ENCODE results near the gene NACC2. TPM values are rescaled to one million over a fixed set of nuclear protein-coding genes. Genes with fewer than 3 reads are reported as not detected.
"Not testable (repeated sequence)": the region's sequence is repeated elsewhere in the genome, so short reads cannot be mapped to it uniquely, and the experiment has no call there.

NACC2 gene
- total and polyA plus RNA-seq, 5 experiments from 2014 or later: 1.0 to 10.4 (median 1.3) TPM

DNA sequence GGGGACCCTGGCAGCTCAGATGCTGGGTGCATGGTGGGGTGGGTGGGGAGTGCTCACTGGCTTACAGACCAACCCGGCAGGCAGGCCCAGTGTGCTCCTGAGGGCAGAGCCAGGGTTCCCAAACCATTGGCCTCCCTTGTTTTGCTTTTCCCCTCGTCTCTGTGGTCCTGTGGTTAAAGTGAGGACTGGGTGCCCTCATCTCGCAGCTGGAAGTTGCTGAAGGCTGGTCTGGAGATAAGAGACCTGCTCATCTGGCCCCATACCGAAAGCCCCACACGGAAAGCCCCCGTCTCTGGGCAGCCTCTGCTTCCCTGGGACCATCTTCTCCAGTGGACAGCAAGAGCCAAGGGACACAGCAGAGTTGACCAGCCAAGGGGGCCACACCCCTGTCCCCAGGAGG is 9.8 kb upstream of the NACC2 start:
- Mint-ChIP-seq H3K9me3 (no peaks in the 10 kb centered on the region), H3K4me1 (peaks cover 19 to 49% (median 39%) of the 10 kb centered on the region in 4 donors), H3K4me3 (no peak overlapping the region), H3K27ac (peak overlapping the region in 5 of 10 donors; percentile 21 to 71 (median 46)), H3K27me3 (no peaks in the 10 kb centered on the region), H3K36me3 (no peaks in the 10 kb centered on the region)
- DNase-seq (no peak), ATAC-seq (no peak)
- POLR2A ChIA-PET: interaction anchor here (1.4 to 6.8 kb wide), 2 partner anchors 11 to 15 kb away, joined by 4 to 92 read pairs; partner anchors contain the start of gene TMEM250

DNA sequence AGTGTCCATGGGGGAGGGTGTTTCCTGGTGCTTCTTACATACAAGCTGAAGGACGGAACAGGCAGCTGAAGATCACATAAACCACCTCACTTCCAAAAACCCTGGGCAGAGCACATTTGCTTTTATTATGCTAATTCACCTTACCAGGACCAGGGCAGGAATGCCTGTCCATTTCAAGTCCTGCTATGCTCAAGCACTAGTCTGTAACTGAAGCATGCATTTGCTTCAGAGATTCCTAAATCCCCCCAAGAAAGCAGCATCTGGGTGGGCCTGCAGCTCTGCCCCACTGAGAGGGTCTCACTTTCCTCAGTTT is 9.4 kb upstream of the NACC2 start:
- peak overlapping the region in 2 of 10 donors; percentile 9 to 43 for H3K27ac Mint-ChIP-seq
- no peaks in the 10 kb centered on the region for H3K9me3 Mint-ChIP-seq
- H3K4me1 Mint-ChIP-seq: peaks cover 19 to 48% (median 37%) of the 10 kb centered on the region in 4 donors

DNA sequence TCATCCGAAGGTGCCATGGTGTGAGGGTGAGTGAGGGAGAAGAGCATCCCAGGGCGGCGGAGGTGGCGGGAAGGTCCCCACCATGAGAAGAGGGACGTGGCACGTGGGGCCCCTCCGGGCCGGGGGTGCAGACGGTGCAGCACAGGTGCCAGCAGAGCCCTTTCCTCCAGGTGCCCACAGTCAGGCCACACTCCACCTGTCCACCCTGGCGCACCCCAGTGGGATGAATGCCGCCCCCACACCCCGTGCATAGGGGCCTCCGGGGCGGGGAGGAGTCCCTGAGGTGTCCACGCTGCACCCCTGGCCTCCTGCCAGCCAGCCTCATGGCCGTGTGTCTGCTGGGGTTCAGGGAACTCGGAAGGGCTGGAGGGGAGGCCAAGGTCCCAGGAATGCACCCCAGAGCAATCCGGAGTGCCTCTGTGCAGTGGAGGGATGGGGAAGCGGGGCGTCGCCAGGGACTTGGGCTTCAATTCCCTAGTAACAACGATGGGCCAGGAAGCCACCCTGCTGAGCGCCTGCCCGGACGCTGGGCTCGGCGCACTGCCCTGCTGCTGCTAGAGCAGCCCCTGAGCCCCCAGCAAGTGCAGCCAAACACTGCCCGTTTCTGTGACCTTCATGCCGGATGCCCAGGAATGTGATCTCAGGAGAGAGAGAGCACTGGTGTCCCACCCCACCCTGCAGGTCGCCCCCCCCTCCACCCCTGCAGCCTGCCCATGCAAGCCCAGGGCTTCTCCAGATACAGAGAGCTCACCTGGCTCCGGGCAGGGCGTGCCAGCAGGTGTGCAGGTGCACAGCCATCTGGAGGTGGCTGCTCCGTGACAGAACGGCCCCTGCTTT is 8.8 kb upstream of the NACC2 start:
- Mint-ChIP-seq H3K4me1 (peaks cover 21 to 50% (median 37%) of the 10 kb centered on the region in 4 donors), H3K9me3 (no peaks in the 10 kb centered on the region), H3K4me3 (no peak overlapping the region), H3K27me3 (peaks cover 0 to 4% (median 0%) of the 10 kb centered on the region in 5 donors), H3K36me3 (no peaks in the 10 kb centered on the region), H3K27ac (peak overlapping the region in 1 of 10 donors; percentile 43)
- DNase-seq (no peak), ATAC-seq (no peak)
- POLR2A ChIA-PET: interaction anchor here (0.6 to 6.8 kb wide), 3 partner anchors 10 to 146 kb away, joined by 4 to 92 read pairs (median 4); partner anchors contain the start of gene TMEM250

More for the DNA sequence above, 9.4 kb upstream of the NACC2 start:
- no peaks in the 10 kb centered on the region for H3K36me3 Mint-ChIP-seq
- ATAC-seq (no peak), DNase-seq (no peak)
- H3K4me3 Mint-ChIP-seq: no peak overlapping the region
- POLR2A ChIA-PET: interaction anchor here (1.4 to 6.8 kb wide), 2 partner anchors 10 to 16 kb away, joined by 4 to 92 read pairs; partner anchors contain the start of gene TMEM250
- no peaks in the 10 kb centered on the region for H3K27me3 Mint-ChIP-seq

DNA sequence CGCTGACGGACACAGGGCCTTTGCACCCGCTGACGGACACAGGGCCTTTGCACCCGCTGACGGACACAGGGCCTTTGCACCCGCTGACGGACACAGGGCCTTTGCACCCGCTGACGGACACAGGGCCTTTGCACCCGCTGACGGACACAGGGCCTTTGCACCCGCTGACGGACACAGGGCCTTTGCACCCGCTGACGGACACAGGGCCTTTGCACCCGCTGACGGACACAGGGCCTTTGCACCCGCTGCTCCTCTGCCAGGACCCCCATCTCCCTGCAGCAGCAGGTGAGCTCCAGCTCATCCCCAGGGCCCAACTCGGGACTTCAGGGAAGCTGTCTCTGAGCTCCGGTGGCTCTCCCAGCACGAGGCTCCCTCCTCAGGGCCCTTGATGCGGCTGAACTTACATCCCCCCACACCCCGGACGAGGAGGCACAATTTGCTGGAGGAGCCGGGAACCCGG is 6.6 kb upstream of the NACC2 start:
- POLR2A ChIA-PET: interaction anchor here (1.0 to 1.8 kb wide), 3 partner anchors 11 to 17 kb away, joined by 3 to 6 read pairs (median 5); partner anchors contain the start of gene TMEM250
- peaks cover 15 to 36% (median 23%) of the 10 kb centered on the region in 4 donors for H3K4me1 Mint-ChIP-seq
- not testable (repeated sequence) for H3K27me3 Mint-ChIP-seq, H3K27ac Mint-ChIP-seq, ATAC-seq, H3K9me3 Mint-ChIP-seq, DNase-seq, H3K36me3 Mint-ChIP-seq, H3K4me3 Mint-ChIP-seq

DNA sequence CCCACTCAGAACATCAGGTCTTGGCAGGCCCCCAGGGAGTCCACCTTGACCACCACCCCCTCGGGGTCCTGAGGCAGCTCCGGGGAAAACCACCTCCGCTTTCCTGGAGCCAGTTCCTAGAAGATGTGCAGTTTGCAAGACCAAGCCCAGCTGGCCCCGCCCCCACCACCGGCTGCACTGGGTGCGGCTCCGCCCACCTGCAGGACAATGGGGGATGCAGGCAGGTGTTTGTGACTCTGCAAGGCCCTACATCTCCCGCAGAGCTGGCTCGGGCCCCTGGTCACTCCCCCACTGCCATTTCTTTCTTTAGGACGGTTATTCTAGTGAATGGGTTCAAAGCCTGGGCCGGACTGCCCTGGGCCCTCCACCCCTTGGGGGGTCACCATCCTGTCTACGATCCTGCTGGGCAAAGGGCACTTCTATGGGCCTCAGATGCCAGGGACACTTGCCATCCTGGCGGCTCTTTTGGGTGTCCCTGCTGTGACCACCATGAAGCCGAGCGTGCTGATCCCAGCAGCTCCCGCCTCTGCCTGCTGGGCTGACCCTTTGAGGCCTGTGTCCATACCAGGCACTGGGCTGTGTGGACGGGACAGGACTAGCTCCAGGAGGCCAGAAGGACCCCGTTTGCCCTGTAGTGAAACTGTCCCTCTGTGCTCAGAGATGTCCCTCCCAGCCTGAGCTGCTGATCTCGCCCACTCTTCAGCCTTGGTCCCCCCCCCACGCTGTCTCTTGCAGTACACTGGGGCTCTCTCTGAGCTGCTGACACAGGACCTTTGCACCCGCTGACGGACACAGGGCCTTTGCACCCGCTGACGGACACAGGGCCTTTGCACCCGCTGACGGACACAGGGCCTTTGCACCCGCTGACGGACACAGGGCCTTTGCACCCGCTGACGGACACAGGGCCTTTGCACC is 5.9 kb upstream of the NACC2 start:
- Mint-ChIP-seq H3K27ac (no peak overlapping the region), H3K4me1 (peaks cover 11 to 34% (median 20%) of the 10 kb centered on the region in 4 donors), H3K36me3 (no peaks in the 10 kb centered on the region), H3K27me3 (peaks cover 0 to 10% (median 0%) of the 10 kb centered on the region in 5 donors), H3K9me3 (no peaks in the 10 kb centered on the region), H3K4me3 (no peak overlapping the region)
- ATAC-seq (no peak), DNase-seq (no peak)
- POLR2A ChIA-PET: interaction anchor here (1.0 to 1.8 kb wide), 3 partner anchors 8 to 17 kb away, joined by 3 to 6 read pairs (median 5); no protein-coding TSS in a partner anchor

DNA sequence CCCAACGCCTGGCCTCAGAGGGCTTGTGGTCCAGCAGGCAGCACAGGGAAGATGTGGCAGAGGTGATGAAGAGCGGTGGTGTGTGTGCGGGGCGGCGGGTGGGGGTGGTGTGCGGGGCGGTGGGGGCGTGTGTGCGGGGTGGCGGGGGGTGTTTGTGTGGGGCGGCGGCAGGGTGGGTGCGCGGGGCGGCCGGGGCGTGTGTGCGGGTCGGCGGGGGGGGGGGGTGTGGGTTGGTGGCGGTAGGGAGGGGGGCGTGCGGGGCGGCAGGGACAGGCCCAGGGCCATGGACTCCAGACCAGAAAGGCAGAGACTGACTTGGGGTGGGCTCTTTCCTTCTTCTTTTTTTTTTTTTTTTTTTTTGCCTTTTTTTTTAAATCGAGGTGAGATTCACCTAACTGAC is 4.5 kb upstream of the NACC2 start:
- Mint-ChIP-seq H3K36me3 (no peaks in the 10 kb centered on the region), H3K27me3 (peaks cover 0 to 10% (median 0%) of the 10 kb centered on the region in 5 donors), H3K4me3 (peak overlapping the region in 2 of 10 donors; percentile 54 to 69), H3K27ac (peak overlapping the region in 1 of 10 donors; percentile 84), H3K4me1 (peaks cover 8 to 22% (median 15%) of the 10 kb centered on the region in 4 donors), H3K9me3 (no peaks in the 10 kb centered on the region)
- DNase-seq (no peak), ATAC-seq (no peak)
- POLR2A ChIA-PET: interaction anchor here (6.9 kb wide), 1 partner anchor 9 kb away, joined by 78 read pairs; no protein-coding TSS in a partner anchor

DNA sequence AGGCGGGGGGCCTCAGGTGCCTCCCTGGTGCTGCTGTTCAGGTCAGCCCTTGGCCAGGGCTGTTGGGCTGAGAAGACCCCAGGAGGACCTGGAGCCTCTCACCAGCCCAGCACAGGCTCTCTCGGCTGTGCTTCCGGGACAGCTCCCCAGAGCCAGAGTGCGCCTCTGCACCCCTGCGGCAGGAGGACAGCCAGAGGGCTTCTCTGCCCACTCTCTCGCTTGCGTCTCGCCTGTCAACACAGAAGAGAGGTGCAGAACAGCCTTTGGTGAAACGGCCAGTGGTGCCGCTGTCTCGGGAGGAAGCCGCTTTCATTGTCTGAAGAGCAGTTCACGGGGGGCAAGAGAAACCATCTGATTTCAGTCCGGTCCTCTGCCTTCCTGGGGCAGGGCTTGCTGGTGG is 3.8 kb upstream of the NACC2 start:
- POLR2A ChIA-PET: interaction anchor here (0.8 to 6.9 kb wide), 2 partner anchors 10 to 19 kb away, joined by 4 to 78 read pairs; no protein-coding TSS in a partner anchor
- peak overlapping the region in 9 of 10 donors; percentile 22 to 69 (median 56) for H3K4me3 Mint-ChIP-seq
- DNase-seq: peak in 1 of 10 donors; percentile 63
- peak overlapping the region in 9 of 10 donors; percentile 21 to 84 (median 63) for H3K27ac Mint-ChIP-seq
- H3K27me3 Mint-ChIP-seq: peaks cover 0 to 10% (median 0%) of the 10 kb centered on the region in 5 donors
- H3K9me3 Mint-ChIP-seq: no peaks in the 10 kb centered on the region
- H3K4me1 Mint-ChIP-seq: peaks cover 8 to 23% (median 14%) of the 10 kb centered on the region in 4 donors
- no peaks in the 10 kb centered on the region for H3K36me3 Mint-ChIP-seq
- peak; percentile 8 to 40 for ATAC-seq

DNA sequence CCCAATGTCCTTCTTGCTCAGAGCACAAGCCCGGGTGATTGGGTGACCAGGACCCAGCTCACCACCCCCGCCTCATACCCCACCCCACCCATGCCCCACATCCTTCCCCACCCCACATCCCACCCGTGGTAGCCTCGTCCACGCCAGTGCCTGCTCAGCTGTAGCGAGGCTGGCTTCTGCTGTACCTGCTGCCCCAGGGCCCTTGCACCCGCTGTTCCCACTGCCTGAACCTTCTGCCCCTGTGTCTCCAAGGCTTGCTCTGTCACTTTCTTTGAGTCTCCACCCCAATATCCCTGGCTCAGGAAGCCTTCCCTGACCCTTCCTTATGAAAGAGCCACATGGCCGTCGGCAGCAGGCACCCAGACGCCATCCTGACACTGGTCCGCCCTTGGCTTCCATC is 3.1 kb upstream of the NACC2 start:
- no peaks in the 10 kb centered on the region for H3K36me3 Mint-ChIP-seq
- H3K4me1 Mint-ChIP-seq: peaks cover 9 to 27% (median 17%) of the 10 kb centered on the region in 4 donors
- ATAC-seq (no peak), DNase-seq (no peak)
- peak overlapping the region in 6 of 10 donors; percentile 13 to 81 (median 60) for H3K4me3 Mint-ChIP-seq
- no peaks in the 10 kb centered on the region for H3K9me3 Mint-ChIP-seq
- peaks cover 0 to 10% (median 0%) of the 10 kb centered on the region in 5 donors for H3K27me3 Mint-ChIP-seq
- POLR2A ChIA-PET: interaction anchor here (6.9 kb wide), 1 partner anchor 10 kb away, joined by 78 read pairs; no protein-coding TSS in a partner anchor
- H3K27ac Mint-ChIP-seq: peak overlapping the region in 4 of 10 donors; percentile 68 to 84 (median 78)

DNA sequence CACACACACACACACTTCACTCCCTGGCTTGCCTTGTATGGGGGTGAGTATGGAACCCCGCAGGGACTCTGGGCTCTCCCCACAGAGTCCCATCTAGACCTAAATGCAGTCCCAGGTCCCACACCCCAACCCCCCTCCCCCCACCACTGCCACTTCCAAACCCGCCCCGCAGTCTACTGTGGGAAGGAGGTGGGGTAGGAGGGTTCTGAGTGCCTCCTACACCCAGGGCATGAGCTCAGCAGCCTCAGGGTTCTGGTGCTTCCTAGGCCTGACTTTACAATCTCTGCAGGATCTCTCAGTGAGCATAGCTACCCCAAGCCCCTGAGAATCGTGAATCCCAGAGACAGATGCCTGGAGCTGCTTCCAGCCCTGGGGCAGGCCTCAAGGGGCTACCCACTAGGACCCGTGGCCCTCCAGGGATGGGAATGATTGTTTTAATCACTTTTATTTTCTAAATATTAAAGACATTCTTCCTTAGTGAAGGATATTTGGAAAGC is 1.5 kb upstream of the NACC2 start:
- no peaks in the 10 kb centered on the region for H3K36me3 Mint-ChIP-seq
- H3K27ac Mint-ChIP-seq: peak overlapping the region in 3 of 10 donors; percentile 15 to 62 (median 41)
- POLR2A ChIA-PET: interaction anchor here (4.0 to 6.9 kb wide), 3 partner anchors 12 to 23 kb away, joined by 25 to 78 read pairs (median 55); partner anchors contain the start of gene TMEM250
- H3K9me3 Mint-ChIP-seq: no peaks in the 10 kb centered on the region
- DNase-seq: no peak
- ATAC-seq: no peak
- H3K4me3 Mint-ChIP-seq: peak overlapping the region; percentile 55 to 87 (median 66)
- H3K27me3 Mint-ChIP-seq: peaks cover 0 to 10% (median 1%) of the 10 kb centered on the region in 5 donors
- H3K4me1 Mint-ChIP-seq: peaks cover 13 to 34% (median 22%) of the 10 kb centered on the region in 4 donors

DNA sequence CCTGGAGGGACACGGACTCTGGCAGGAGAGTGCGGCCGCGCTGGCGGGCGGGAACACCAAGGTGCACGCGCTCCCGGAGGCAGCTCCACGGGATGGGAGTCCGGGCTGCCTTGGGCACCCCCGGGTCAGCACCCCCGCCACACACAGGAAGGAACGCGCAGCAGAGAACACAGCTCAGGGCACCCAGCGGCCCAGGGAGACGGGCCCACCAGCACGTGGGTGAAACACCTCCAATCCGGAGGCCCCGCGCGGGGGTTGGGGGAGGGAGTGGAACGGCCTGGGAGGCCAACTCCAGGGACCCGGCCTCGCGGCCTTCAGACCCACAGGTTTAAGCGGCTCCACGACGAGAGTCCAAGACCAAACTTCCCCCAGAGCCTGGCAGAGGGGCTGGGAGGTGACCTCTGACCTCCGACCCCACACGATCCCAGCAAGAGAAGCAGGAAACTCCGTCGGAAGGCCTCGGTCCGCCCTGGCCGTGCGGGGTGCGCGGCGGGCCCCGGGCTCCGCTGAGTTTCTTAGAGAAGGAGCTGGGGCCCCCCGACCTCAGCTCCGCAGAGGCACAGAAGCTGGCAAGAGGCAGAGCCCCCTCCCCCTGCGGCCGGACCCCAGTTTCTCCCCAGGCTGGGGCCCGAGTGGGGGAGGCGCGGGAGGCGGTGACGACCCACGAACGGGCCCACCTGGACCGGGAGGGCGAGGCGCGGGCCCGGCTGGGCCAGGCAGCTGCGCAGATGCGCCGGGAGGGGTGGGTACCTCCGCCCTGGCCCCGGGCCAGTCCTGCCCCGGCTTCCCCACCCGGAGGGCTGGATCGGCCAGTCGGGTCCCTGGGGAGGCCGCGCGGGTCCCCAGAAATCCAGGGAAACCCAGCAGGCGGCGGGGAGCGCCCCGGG is 851 bp downstream of the NACC2 start:
- ATAC-seq: peak; percentile 81 to 82
- H3K4me3 Mint-ChIP-seq: peak overlapping the region; percentile 56 to 86 (median 78)
- H3K9me3 Mint-ChIP-seq: no peaks in the 10 kb centered on the region
- POLR2A ChIA-PET: interaction anchor here (0.8 to 6.9 kb wide), 5 partner anchors 10 to 116 kb away, joined by 3 to 78 read pairs (median 25); partner anchors contain the start of gene TMEM250
- H3K27me3 Mint-ChIP-seq: peaks cover 0 to 10% (median 1%) of the 10 kb centered on the region in 5 donors
- H3K4me1 Mint-ChIP-seq: peaks cover 14 to 39% (median 30%) of the 10 kb centered on the region in 4 donors
- H3K27ac Mint-ChIP-seq: peak overlapping the region in 7 of 10 donors; percentile 15 to 85 (median 56)
- no peaks in the 10 kb centered on the region for H3K36me3 Mint-ChIP-seq
- peak in 9 of 10 donors; percentile 32 to 80 (median 52) for DNase-seq
